Keratinocyte (primary cell): ENCODE data around the gene ATRNL1. TPM values are rescaled to one million over a fixed set of nuclear protein-coding genes. Genes with fewer than 3 reads are reported as not detected.
"Not testable (repeated sequence)": the region's sequence is repeated elsewhere in the genome, so short reads cannot be mapped to it uniquely, and the experiment has no call there.

ENCODE experiments used
- DNase-seq: peaks from one replicate; pipeline ENCODE4 v3.0.0-alpha.2; 2011; ENCODE audit warnings: low read depth, missing footprints, low spot score
- FAIRE-seq: peaks from 2 replicates; lab custom pipeline; 2011; peaks lifted over from hg19 to GRCh38; lab: Jason Lieb, UNC
- H2AFZ ChIP-seq: 2 replicates; pipeline ENCODE4 v1.6.0; 2012; ENCODE audit warnings: low read length, control low read depth, inconsistent platforms; ENCODE audit not compliant: control insufficient read depth
- H3K27ac ChIP-seq: 2 replicates; pipeline ENCODE4 v1.5.1; 2011; ENCODE audit warnings: low read length; ENCODE audit not compliant: control insufficient read depth, insufficient read depth
- H3K27me3 ChIP-seq: 3 replicates; pipeline ENCODE4 v1.6.0; 2011; ENCODE audit warnings: low read length; ENCODE audit not compliant: control insufficient read depth, insufficient read depth; ENCODE audit errors: extremely low read depth
- H3K36me3 ChIP-seq, 2 experiments: 2 replicates in 1 of 2; 3 replicates in 1 of 2; pipeline ENCODE4 v1.5.1; 2011; ENCODE audit warnings: low read length in 2 of 2, mild to moderate bottlenecking in 1 of 2; ENCODE audit not compliant: control insufficient read depth in 2 of 2, insufficient read depth in 2 of 2; ENCODE audit errors: extremely low read depth in 1 of 2
- H3K4me1 ChIP-seq: 3 replicates; pipeline ENCODE4 v1.5.1; 2011; ENCODE audit warnings: low read length; ENCODE audit not compliant: control insufficient read depth, insufficient read depth; ENCODE audit errors: extremely low read depth
- H3K4me2 ChIP-seq: 3 replicates; pipeline ENCODE4 v1.6.0; 2011; ENCODE audit warnings: low read depth, low read length; ENCODE audit not compliant: control insufficient read depth, insufficient read depth; ENCODE audit errors: extremely low read depth
- H3K4me3 ChIP-seq, 3 experiments: fragments of 200-600 bp in 1 of 3; sonication (generic) in 1 of 3; 2 replicates in 2 of 3; 3 replicates in 1 of 3; pipeline ENCODE4 v1.5.1; 2011 to 2016; ENCODE audit warnings: low read length in 3 of 3, mild to moderate bottlenecking in 3 of 3, control low read depth in 2 of 3, inconsistent platforms in 1 of 3, low read depth in 1 of 3, mixed read lengths in 1 of 3, mixed run types in 1 of 3, moderate library complexity in 1 of 3; ENCODE audit not compliant: control insufficient read depth in 2 of 3, insufficient read depth in 2 of 3; ENCODE audit errors: extremely low read depth in 1 of 3
- H3K79me2 ChIP-seq: 2 replicates; pipeline ENCODE4 v1.6.0; 2012; ENCODE audit warnings: low read length; ENCODE audit not compliant: control insufficient read depth, insufficient read depth
- H3K9ac ChIP-seq: 3 replicates; pipeline ENCODE4 v1.6.0; 2011; ENCODE audit warnings: low read length; ENCODE audit not compliant: control insufficient read depth, insufficient read depth; ENCODE audit errors: extremely low read depth
- H3K9me1 ChIP-seq: 3 replicates; pipeline ENCODE4 v1.6.0; 2011; ENCODE audit warnings: low read length; ENCODE audit not compliant: control insufficient read depth, insufficient read depth; ENCODE audit errors: extremely low read depth
- H3K9me3 ChIP-seq: 2 replicates; pipeline ENCODE4 v1.5.1; 2012; ENCODE audit warnings: low read depth, low read length; ENCODE audit not compliant: control insufficient read depth
- H4K20me1 ChIP-seq: 3 replicates; pipeline ENCODE4 v1.6.0; 2011; ENCODE audit warnings: low read length; ENCODE audit not compliant: control insufficient read depth, insufficient read depth; ENCODE audit errors: extremely low read depth
- CTCF ChIP-seq, 3 experiments: IDR thresholded peaks in 1 of 3; conservative IDR thresholded peaks in 1 of 3; optimal IDR thresholded peaks in 1 of 3; 2 replicates in 2 of 3; 3 replicates in 1 of 3; pipeline versions ENCODE3 to v1.5.1; 2011; ENCODE audit warnings: low read length in 3 of 3, mild to moderate bottlenecking in 3 of 3, moderate library complexity in 2 of 3, control low read depth in 1 of 3, inconsistent platforms in 1 of 3; ENCODE audit not compliant: insufficient read depth in 2 of 3; ENCODE audit errors: extremely low read depth in 1 of 3
- EZH2 ChIP-seq: IDR thresholded peaks from one replicate; pipeline ENCODE4 v1.6.1; 2012; ENCODE audit warnings: inconsistent platforms, mild to moderate bottlenecking, low read length, moderate library complexity
- dilution Hi-C: fragments of 300-500 bp; cut with MboI; formaldehyde crosslinking; loops from one replicate; pipeline ENCODE4 v1.7.0; 2020; ENCODE audit warnings: low sequenced_read_pairs; ENCODE audit not compliant: extremely low pct_ligation_motif_present
- polyA plus RNA-seq, 5 experiments: library from polyadenylated mRNA; depleted of rRNA in 3 of 5; stranded (reverse) in 3 of 5; stranded (forward) in 1 of 5; unstranded in 1 of 5; fragments of >200 nt; gene quantifications; 1 replicate in 1 of 5; 2 replicates in 3 of 5; 3 replicates in 1 of 5; pipeline versions ENCODE4 v1.2.1 to v1.2.3, GENCODE V29; 2011 to 2012; ENCODE audit warnings: missing spikeins in 2 of 5, low read depth in 1 of 5, low replicate concordance in 1 of 5

ATRNL1 gene
- polyA plus RNA-seq, 1 donor (not counting 4 experiments of a cell fraction or from before 2014, with no cell fraction given), result 0.07 TPM

- Histone ChIP-seq H2AFZ (no peak overlapping the region), H3K4me1 (no peaks in the 10 kb centered on the region), H4K20me1 (no peaks in the 10 kb centered on the region), H3K4me3 (no peak overlapping the region), H3K27ac (no peak overlapping the region), H3K36me3 (no peaks in the 10 kb centered on the region), H3K27me3 (no peaks in the 10 kb centered on the region), H3K79me2 (no peaks in the 10 kb centered on the region), H3K4me2 (no peak overlapping the region), H3K9ac (no peak overlapping the region), H3K9me1 (no peaks in the 10 kb centered on the region), H3K9me3 (no peaks in the 10 kb centered on the region)
- no peak for DNase-seq
- dilution Hi-C loops, result no loop called here
- FAIRE-seq, result no peak
- TF ChIP-seq EZH2 (no peak), CTCF (optimal IDR thresholded peaks at IDR 0.05 in 1 of 3, IDR thresholded peaks at IDR 0.05 in 1 of 3, conservative IDR thresholded peaks at IDR 0.05 in 1 of 3; ENCODE audit: extremely low read depth in 1 of 3, insufficient read depth in 2 of 3, low read length in 3 of 3) (no peak)
These were observed 80.8 kb downstream of the ATRNL1 start for GRCh38 chr10:115173915-115174443.

- H3K79me2 ChIP-seq, FAIRE-seq, H3K27me3 ChIP-seq, H2AFZ ChIP-seq, H3K27ac ChIP-seq, H3K9me1 ChIP-seq, DNase-seq, H3K4me1 ChIP-seq, H3K9ac ChIP-seq, dilution Hi-C loops, H3K36me3 ChIP-seq, H3K4me2 ChIP-seq, H3K9me3 ChIP-seq, H4K20me1 ChIP-seq: not testable (repeated sequence)
- peak overlapping the region in 1 of 3 experiments; percentile 18 for H3K4me3 ChIP-seq
These were observed 114.1 kb downstream of the ATRNL1 start for GRCh38 chr10:115207276-115207675.

GRCh38 chr10:115209133-115209532 lies 116.0 kb downstream of the ATRNL1 start:
- no peaks in the 10 kb centered on the region for H3K36me3 ChIP-seq
- H3K79me2 ChIP-seq, result no peaks in the 10 kb centered on the region
- H3K4me1 ChIP-seq, result no peaks in the 10 kb centered on the region
- H3K4me2 ChIP-seq, result no peak overlapping the region
- H3K9me1 ChIP-seq, result no peaks in the 10 kb centered on the region
- dilution Hi-C loops, result no loop called here
- FAIRE-seq (no peak), DNase-seq (no peak)
- no peaks in the 10 kb centered on the region for H3K27me3 ChIP-seq
- TF ChIP-seq CTCF (optimal IDR thresholded peaks at IDR 0.05 in 1 of 3, IDR thresholded peaks at IDR 0.05 in 1 of 3, conservative IDR thresholded peaks at IDR 0.05 in 1 of 3; ENCODE audit: extremely low read depth in 1 of 3, insufficient read depth in 2 of 3, low read length in 3 of 3) (no peak), EZH2 (no peak)
- no peak overlapping the region for H2AFZ ChIP-seq
- no peak overlapping the region for H3K4me3 ChIP-seq
- no peak overlapping the region for H3K9ac ChIP-seq
- H3K9me3 ChIP-seq, result no peaks in the 10 kb centered on the region
- no peaks in the 10 kb centered on the region for H4K20me1 ChIP-seq
- H3K27ac ChIP-seq, result no peak overlapping the region
